Adipocyte (in vitro differentiated cells): ENCODE data around the gene SAT1.

Experiments
- DNase-seq: peaks from one replicate; pipeline ENCODE4 v3.0.0-alpha.2; 2015; ENCODE audit warnings: low read depth
- H3K27me3 ChIP-seq: replicated peaks from 2 replicates; pipeline ENCODE4 v1.7.0; 2013; ENCODE audit warnings: mild to moderate bottlenecking, low read length, moderate library complexity; ENCODE audit not compliant: control insufficient read depth, insufficient read depth
- H3K36me3 ChIP-seq: 2 replicates; pipeline ENCODE4 v1.7.0; 2013; ENCODE audit warnings: low read length, mild to moderate bottlenecking, moderate library complexity; ENCODE audit not compliant: control insufficient read depth, insufficient read depth, severe bottlenecking
- H3K4me1 ChIP-seq: 2 replicates; pipeline ENCODE4 v1.7.0; 2013; ENCODE audit warnings: mild to moderate bottlenecking, low read length, moderate library complexity; ENCODE audit not compliant: control insufficient read depth, insufficient read depth
- H3K4me3 ChIP-seq: 2 replicates; pipeline ENCODE4 v1.7.0; 2013; ENCODE audit warnings: mild to moderate bottlenecking, low read length, moderate library complexity
- H3K9ac ChIP-seq: 2 replicates; pipeline ENCODE4 v1.7.0; 2013; ENCODE audit warnings: mild to moderate bottlenecking, low read length, moderate library complexity
- H3K9me3 ChIP-seq: 2 replicates; pipeline ENCODE4 v1.7.0; 2013; ENCODE audit warnings: mild to moderate bottlenecking, low read length, moderate library complexity; ENCODE audit not compliant: control insufficient read depth

Gene SAT1

DNA sequence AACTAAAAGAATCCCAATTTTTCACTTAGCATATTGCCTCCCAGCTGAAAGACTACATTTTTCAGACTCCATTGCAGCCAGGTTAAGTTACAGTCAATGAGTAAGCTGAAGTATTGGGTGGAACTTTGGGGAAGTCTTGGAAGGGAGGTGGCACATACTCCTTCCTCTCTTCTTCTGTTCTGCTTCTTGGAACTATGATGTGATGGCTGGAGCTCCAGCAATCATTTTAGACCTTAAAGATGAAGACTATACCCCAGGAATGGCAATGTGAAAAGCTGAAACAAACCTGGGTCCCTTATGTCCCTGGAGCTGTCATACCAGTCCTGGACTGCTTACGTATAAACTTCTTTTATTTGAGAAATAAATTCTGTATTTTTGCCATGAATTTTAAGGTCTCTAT is 30.8 kb downstream of the SAT1 start:
- H3K4me3 ChIP-seq = no peak overlapping the region
- H3K27me3 ChIP-seq = peaks cover 4% of the 10 kb centered on the region
- peaks cover 4% of the 10 kb centered on the region for H3K4me1 ChIP-seq
- H3K9ac ChIP-seq = no peak overlapping the region
- H3K36me3 ChIP-seq = no peaks in the 10 kb centered on the region
- peaks cover 5% of the 10 kb centered on the region for H3K9me3 ChIP-seq
- DNase-seq = no peak

DNA sequence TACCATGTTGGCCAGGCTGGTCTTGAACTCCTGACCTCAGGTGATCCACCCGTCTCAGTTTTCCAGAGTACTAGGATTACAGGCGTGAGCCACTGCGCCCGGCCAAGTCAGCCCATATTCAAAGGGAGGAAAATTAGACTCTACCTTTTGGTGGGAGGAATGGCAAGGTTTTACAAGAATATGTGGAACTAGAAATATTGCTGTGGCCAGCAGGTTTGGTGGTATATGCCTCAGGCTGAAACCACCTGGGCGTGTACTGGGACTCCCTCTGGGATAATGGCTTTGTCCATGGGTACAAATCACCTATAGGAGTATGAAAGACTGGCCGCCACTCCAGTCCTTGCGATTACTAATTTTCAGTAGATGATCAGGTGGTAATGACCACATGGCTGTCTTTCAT is 32.4 kb downstream of the SAT1 start:
- H3K27me3 ChIP-seq = peaks cover 4% of the 10 kb centered on the region

DNA sequence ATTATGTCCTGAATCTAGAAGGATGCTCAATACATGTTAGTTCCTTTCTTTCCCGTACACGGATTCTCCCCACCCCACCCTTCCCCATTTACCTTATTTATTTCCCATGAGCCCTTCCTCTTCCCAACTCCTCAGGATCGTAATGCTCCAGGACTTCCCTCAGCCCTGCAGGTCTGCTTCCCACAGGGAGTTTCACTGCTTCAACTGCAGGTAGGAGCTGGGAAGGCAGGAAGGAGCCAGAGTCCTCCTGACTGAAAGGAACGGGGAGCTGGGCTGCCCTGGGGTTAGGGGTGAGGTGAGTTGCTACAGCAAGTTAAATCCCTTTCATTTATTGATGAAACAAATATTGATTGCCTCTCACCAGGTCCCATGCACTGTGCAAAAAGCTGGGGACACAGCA is 33.2 kb downstream of the SAT1 start:
- Histone ChIP-seq H3K9ac (no peak overlapping the region), H3K4me1 (peaks cover 4% of the 10 kb centered on the region), H3K4me3 (no peak overlapping the region), H3K9me3 (peaks cover 5% of the 10 kb centered on the region), H3K36me3 (no peaks in the 10 kb centered on the region), H3K27me3 (peaks cover 4% of the 10 kb centered on the region)
- DNase-seq = no peak

More for the DNA sequence above, 32.4 kb downstream of the SAT1 start:
- Histone ChIP-seq H3K4me1 (peaks cover 4% of the 10 kb centered on the region), H3K4me3 (no peak overlapping the region), H3K9ac (no peak overlapping the region), H3K9me3 (peaks cover 5% of the 10 kb centered on the region), H3K36me3 (no peaks in the 10 kb centered on the region)
- DNase-seq = no peak

DNA sequence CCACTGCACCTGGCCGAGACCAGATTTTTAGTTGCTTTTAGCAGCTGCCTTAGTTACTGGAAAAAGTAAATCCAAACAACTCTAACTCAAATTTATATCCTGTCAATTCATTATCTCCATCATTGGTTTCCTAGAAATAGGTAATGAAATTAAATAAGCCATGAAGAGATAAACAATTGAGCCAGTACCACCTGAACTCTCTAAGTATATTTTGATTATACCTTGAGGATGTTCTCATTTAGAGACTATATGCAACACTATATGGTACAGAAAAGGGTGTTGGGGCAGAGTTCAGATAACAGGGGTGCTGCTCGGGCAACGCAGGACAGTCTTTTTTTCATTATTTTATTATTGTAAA is 35.0 kb downstream of the SAT1 start:
- H3K9me3 ChIP-seq = peaks cover 5% of the 10 kb centered on the region
- H3K36me3 ChIP-seq = no peaks in the 10 kb centered on the region
- DNase-seq = no peak
- no peaks in the 10 kb centered on the region for H3K4me1 ChIP-seq
- H3K9ac ChIP-seq = no peak overlapping the region
- H3K4me3 ChIP-seq = no peak overlapping the region
- H3K27me3 ChIP-seq = peaks cover 7% of the 10 kb centered on the region

DNA sequence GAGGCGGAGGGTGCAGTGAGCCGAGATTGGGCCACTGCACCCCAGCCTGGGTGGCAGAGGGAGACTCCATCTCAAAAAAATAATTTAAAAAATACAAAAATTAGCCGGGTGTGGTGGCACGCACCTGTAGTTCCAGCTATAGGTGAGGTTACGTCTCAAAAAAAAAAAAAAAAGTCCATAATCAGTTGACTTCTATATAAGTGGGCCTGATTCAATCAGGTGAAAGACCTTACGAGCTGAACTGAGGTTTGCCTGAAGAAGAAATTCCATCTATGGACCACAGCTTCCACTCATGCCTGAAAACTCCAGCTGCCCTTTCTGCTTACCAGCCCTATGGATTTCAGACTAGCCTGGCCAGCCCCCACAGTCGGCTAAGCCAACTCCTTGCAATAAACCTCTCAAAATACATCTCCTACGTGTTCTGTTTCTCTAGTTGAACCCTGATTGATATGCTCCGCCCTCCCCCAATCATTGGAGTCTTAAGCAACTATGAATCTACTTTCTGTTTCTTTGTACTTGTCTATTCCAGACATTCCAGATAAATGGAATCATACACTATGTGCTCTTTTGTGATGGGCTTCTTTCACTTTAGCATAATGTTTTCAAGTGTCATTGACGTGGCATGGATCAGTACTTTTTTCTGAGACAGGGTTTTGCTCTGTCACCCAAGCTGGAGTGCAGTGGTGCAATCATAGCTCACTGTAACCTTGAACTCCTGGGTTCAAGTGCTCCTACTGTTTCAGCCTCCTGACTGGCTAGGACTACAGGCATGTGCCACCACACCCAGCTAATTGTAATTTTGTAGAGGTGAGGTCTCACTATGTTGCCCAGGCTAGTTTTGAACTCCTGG is 36.6 kb downstream of the SAT1 start:
- Histone ChIP-seq H3K27me3 (peaks cover 11% of the 10 kb centered on the region), H3K4me1 (no peaks in the 10 kb centered on the region), H3K9me3 (no peaks in the 10 kb centered on the region), H3K9ac (no peak overlapping the region), H3K4me3 (no peak overlapping the region), H3K36me3 (no peaks in the 10 kb centered on the region)
- no peak for DNase-seq

DNA sequence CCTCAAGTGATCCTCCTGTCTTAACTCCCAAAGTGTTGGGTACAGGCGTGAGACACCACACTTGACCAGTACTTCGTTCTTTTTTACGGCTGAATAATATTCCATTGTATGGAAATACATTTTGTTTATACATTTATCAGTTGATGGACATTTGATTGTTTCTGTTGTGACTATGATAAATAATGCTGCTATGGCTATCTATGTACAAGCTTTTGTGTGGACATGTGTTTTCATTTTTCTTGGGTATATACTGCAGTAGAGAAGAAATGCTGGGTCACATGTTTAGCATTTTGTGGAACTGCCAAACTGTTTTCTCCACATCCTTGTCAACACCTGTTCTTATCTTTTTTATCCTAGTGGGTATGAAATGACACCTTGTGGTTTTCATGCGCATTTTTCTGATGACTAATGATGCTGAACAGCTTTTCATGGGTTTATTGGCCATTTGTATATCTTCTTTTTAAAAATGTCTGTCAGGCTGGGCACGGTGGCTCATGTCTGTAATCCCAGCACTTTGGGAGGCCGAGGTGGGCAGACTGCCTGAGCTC is 37.3 kb downstream of the SAT1 start:
- H3K9ac ChIP-seq = no peak overlapping the region
- peaks cover 11% of the 10 kb centered on the region for H3K27me3 ChIP-seq
- no peaks in the 10 kb centered on the region for H3K4me1 ChIP-seq
- no peak for DNase-seq
- H3K36me3 ChIP-seq = no peaks in the 10 kb centered on the region
- no peaks in the 10 kb centered on the region for H3K9me3 ChIP-seq
- H3K4me3 ChIP-seq = no peak overlapping the region

DNA sequence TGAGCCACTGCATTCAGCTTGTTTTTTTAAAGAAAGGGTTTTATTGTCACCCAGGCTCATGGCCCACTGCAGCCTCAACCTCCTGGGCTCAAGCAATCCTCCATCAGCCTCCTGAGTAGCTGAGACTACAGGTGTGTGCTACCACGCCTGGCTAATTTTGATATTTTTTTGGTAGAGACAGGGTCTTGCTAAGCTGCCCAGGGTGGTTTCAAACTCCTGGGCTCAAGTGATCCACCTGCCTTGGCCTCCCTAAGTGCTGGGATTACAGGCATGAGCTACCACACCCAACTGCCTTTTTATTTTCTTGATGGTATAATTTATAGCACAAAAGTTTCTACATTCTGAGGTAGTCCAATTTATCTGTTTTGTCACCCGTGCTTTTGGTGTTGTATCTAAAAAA is 38.9 kb downstream of the SAT1 start:
- no peaks in the 10 kb centered on the region for H3K9me3 ChIP-seq
- peaks cover 10% of the 10 kb centered on the region for H3K27me3 ChIP-seq
- peaks cover 3% of the 10 kb centered on the region for H3K4me1 ChIP-seq
- H3K9ac ChIP-seq = no peak overlapping the region
- H3K4me3 ChIP-seq = no peak overlapping the region
- DNase-seq = no peak
- no peaks in the 10 kb centered on the region for H3K36me3 ChIP-seq

DNA sequence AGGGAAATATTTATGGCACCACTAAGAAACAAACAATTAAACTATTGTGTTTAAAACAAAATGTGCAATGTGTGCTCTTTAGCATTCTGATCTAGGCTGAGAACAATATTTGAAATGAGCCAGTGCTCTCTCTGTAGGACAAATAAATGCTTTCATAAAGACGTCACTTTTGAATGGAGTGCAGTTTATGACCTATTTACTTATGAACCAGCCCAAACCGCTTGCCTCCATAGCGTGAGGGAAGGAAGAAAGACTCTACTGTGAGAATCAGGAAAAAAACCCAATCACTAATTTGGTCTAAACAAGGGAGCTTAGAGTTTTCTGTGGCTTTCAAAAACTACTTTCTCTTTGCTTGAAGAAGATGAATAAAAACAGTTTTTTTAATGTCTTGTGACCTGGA is 39.4 kb downstream of the SAT1 start:
- Histone ChIP-seq H3K4me3 (no peak overlapping the region), H3K36me3 (no peaks in the 10 kb centered on the region), H3K9me3 (no peaks in the 10 kb centered on the region), H3K4me1 (peaks cover 3% of the 10 kb centered on the region), H3K27me3 (peaks cover 7% of the 10 kb centered on the region), H3K9ac (no peak overlapping the region)
- DNase-seq = peak; percentile 36

GRCh38 chrX:23822841-23823240 is 39.9 kb downstream of the SAT1 start:
- Histone ChIP-seq H3K4me3 (no peak overlapping the region), H3K27me3 (peaks cover 7% of the 10 kb centered on the region), H3K9me3 (no peaks in the 10 kb centered on the region), H3K4me1 (peaks cover 3% of the 10 kb centered on the region), H3K9ac (no peak overlapping the region), H3K36me3 (no peaks in the 10 kb centered on the region)
- no peak for DNase-seq

- Histone ChIP-seq H3K4me1 (peaks cover 3% of the 10 kb centered on the region), H3K36me3 (no peaks in the 10 kb centered on the region), H3K4me3 (no peak overlapping the region), H3K9me3 (no peaks in the 10 kb centered on the region), H3K9ac (no peak overlapping the region), H3K27me3 (peaks cover 7% of the 10 kb centered on the region)
- DNase-seq = no peak
Measured at GRCh38 chrX:23825675-23826074, 42.7 kb downstream of the SAT1 start.

GRCh38 chrX:23826216-23826615 is 43.2 kb downstream of the SAT1 start:
- DNase-seq = no peak
- Histone ChIP-seq H3K27me3 (peaks cover 7% of the 10 kb centered on the region), H3K36me3 (no peaks in the 10 kb centered on the region), H3K9me3 (no peaks in the 10 kb centered on the region), H3K4me3 (no peak overlapping the region), H3K4me1 (peaks cover 3% of the 10 kb centered on the region), H3K9ac (no peak overlapping the region)
